AG09319 (cell line): ENCODE measurements around the gene CXCR2.
"Not testable (repeated sequence)": the region's sequence is repeated elsewhere in the genome, so short reads cannot be mapped to it uniquely, and the experiment has no call there.

ENCODE experiments used
- DNase-seq: peaks from one replicate; pipeline ENCODE4 v3.0.0-alpha.2; 2010; ENCODE audit warnings: low read depth; ENCODE audit errors: extremely low read depth
- CTCF ChIP-seq: IDR thresholded peaks from 2 replicates; pipeline ENCODE4 v1.5.1; 2011; ENCODE audit warnings: low read depth, mild to moderate bottlenecking, inconsistent platforms, low read length, moderate library complexity

CXCR2 gene

GRCh38 chr2:218169757-218170546, 44.1 kb downstream of the CXCR2 start:
- no peak for DNase-seq

GRCh38 chr2:218171744-218172143, 45.9 kb downstream of the CXCR2 start:
- not testable (repeated sequence) for DNase-seq

More at GRCh38 chr2:218169757-218170546, 44.1 kb downstream of the CXCR2 start:
- TF ChIP-seq CTCF, result no peak

GRCh38 chr2:218172845-218173244, 47.0 kb downstream of the CXCR2 start:
- no peak for DNase-seq
- no peak for TF ChIP-seq CTCF

GRCh38 chr2:218179782-218180181, 54.0 kb downstream of the CXCR2 start:
- no peak for DNase-seq
- TF ChIP-seq CTCF, result no peak

- DNase-seq, result no peak
- TF ChIP-seq CTCF, result no peak
Measured at GRCh38 chr2:218180467-218181114, 54.8 kb downstream of the CXCR2 start.

- no peak for TF ChIP-seq CTCF
- DNase-seq, result no peak
Measured at GRCh38 chr2:218184331-218184730, 58.5 kb downstream of the CXCR2 start.

GRCh38 chr2:218186355-218186766, 60.5 kb downstream of the CXCR2 start:
- DNase-seq, result peak; percentile 15
- TF ChIP-seq CTCF, result peak; percentile 82
